ENCODE measurements around the gene HAND2. TPM values are rescaled to one million over a fixed set of nuclear protein-coding genes. Genes with fewer than 3 reads are reported as not detected.

HAND2 gene
- total RNA-seq, 4 donors from 2014 or later, result 0.66 to 2.4 (median 0.89) TPM

- intact Hi-C loops (cut with DNase I; ENCODE audit: low total_unique reads), result no loop called here
- Histone ChIP-seq H3K4me3 (no peak overlapping the region), H3K4me1 (no peaks in the 10 kb centered on the region), H3K9me3 (no peaks in the 10 kb centered on the region), H3K36me3 (no peaks in the 10 kb centered on the region), H3K27me3 (no peaks in the 10 kb centered on the region), H3K27ac (no peak overlapping the region)
- DNase-seq (no peak), ATAC-seq (no peak)
- no peak for TF ChIP-seq POLR2A (IDR thresholded peaks at IDR 0.05)
- TF ChIP-seq CTCF (IDR thresholded peaks at IDR 0.05 in 4 of 5, conservative IDR thresholded peaks at IDR 0.05 in 1 of 5), result no peak
- in situ Hi-C loops (cut with MboI; ENCODE audit: low sequenced_read_pairs in 4 of 4), result no loop called here
Observed at GRCh38 chr4:173564461-173564860, 34.4 kb upstream of the HAND2 start.

- Histone ChIP-seq H3K27me3 (no peaks in the 10 kb centered on the region), H3K4me3 (no peak overlapping the region), H3K9me3 (no peaks in the 10 kb centered on the region), H3K36me3 (no peaks in the 10 kb centered on the region), H3K27ac (no peak overlapping the region), H3K4me1 (no peaks in the 10 kb centered on the region)
- in situ Hi-C loops (cut with MboI; ENCODE audit: low sequenced_read_pairs in 4 of 4), result no loop called here
- no peak for DNase-seq
- ATAC-seq, result no peak
- TF ChIP-seq POLR2A (IDR thresholded peaks at IDR 0.05), result no peak
- no peak for TF ChIP-seq CTCF (IDR thresholded peaks at IDR 0.05 in 4 of 5, conservative IDR thresholded peaks at IDR 0.05 in 1 of 5)
- intact Hi-C loops (cut with DNase I; ENCODE audit: low total_unique reads), result no loop called here
Observed at GRCh38 chr4:173560896-173561295, 30.9 kb upstream of the HAND2 start.

GRCh38 chr4:173556398-173557131 is 26.5 kb upstream of the HAND2 start:
- no peaks in the 10 kb centered on the region for H3K36me3 ChIP-seq
- no peaks in the 10 kb centered on the region for H3K9me3 ChIP-seq
- intact Hi-C loops (cut with DNase I; ENCODE audit: low total_unique reads), result no loop called here
- in situ Hi-C loops (cut with MboI; ENCODE audit: low sequenced_read_pairs in 4 of 4), result no loop called here
- TF ChIP-seq POLR2A (IDR thresholded peaks at IDR 0.05) (no peak), CTCF (IDR thresholded peaks at IDR 0.05 in 4 of 5, conservative IDR thresholded peaks at IDR 0.05 in 1 of 5) (no peak)
- no peaks in the 10 kb centered on the region for H3K4me1 ChIP-seq
- ATAC-seq, result no peak
- no peak overlapping the region for H3K4me3 ChIP-seq
- H3K27me3 ChIP-seq, result peaks cover 0 to 4% (median 0%) of the 10 kb centered on the region in 3 donors
- DNase-seq, result no peak
- no peak overlapping the region for H3K27ac ChIP-seq

GRCh38 chr4:173547889-173548288 is 17.9 kb upstream of the HAND2 start:
- no peak overlapping the region for H3K4me3 ChIP-seq
- peaks cover 13 to 42% (median 18%) of the 10 kb centered on the region in 3 donors for H3K27me3 ChIP-seq
- in situ Hi-C loops (cut with MboI; ENCODE audit: low sequenced_read_pairs in 4 of 4), result no loop called here
- no peak overlapping the region for H3K27ac ChIP-seq
- intact Hi-C loops (cut with DNase I; ENCODE audit: low total_unique reads), result no loop called here
- H3K4me1 ChIP-seq, result no peaks in the 10 kb centered on the region
- H3K36me3 ChIP-seq, result no peaks in the 10 kb centered on the region
- TF ChIP-seq POLR2A (IDR thresholded peaks at IDR 0.05) (no peak), CTCF (IDR thresholded peaks at IDR 0.05 in 4 of 5, conservative IDR thresholded peaks at IDR 0.05 in 1 of 5) (no peak)
- no peak for ATAC-seq
- H3K9me3 ChIP-seq, result no peaks in the 10 kb centered on the region
- no peak for DNase-seq

GRCh38 chr4:173546776-173547175 is 16.7 kb upstream of the HAND2 start:
- intact Hi-C loops (cut with DNase I; ENCODE audit: low total_unique reads), result no loop called here
- DNase-seq (no peak), ATAC-seq (no peak)
- H3K27me3 ChIP-seq, result peaks cover 22 to 46% (median 25%) of the 10 kb centered on the region in 3 donors
- H3K36me3 ChIP-seq, result no peaks in the 10 kb centered on the region
- H3K9me3 ChIP-seq, result no peaks in the 10 kb centered on the region
- no peak for TF ChIP-seq CTCF (IDR thresholded peaks at IDR 0.05 in 4 of 5, conservative IDR thresholded peaks at IDR 0.05 in 1 of 5)
- TF ChIP-seq POLR2A (IDR thresholded peaks at IDR 0.05), result no peak
- H3K27ac ChIP-seq, result no peak overlapping the region
- in situ Hi-C loops (cut with MboI; ENCODE audit: low sequenced_read_pairs in 4 of 4), result no loop called here
- no peaks in the 10 kb centered on the region for H3K4me1 ChIP-seq
- no peak overlapping the region for H3K4me3 ChIP-seq

Data from gastrocnemius medialis (tissue), 4 donors.